Dendritic cell treated with granulocyte-macrophage colony-stimulating factor and Interleukin-4, amounts not matched to agents 40 ng/mL and 50 ng/mL, for 4 days (primary cell): ENCODE results near the gene SUGP1.
"Not testable (repeated sequence)": the region's sequence is repeated elsewhere in the genome, so short reads cannot be mapped to it uniquely, and the experiment has no call there.

Source experiments
- H3K27ac Mint-ChIP-seq: one replicate; pipeline ENCODE4 v1.8.0; 2022; ENCODE audit warnings: mild to moderate bottlenecking, mixed read lengths
- H3K27me3 Mint-ChIP-seq: one replicate; pipeline ENCODE4 v1.8.0; 2022; ENCODE audit warnings: mild to moderate bottlenecking, mixed read lengths
- H3K36me3 Mint-ChIP-seq: one replicate; pipeline ENCODE4 v1.8.0; 2022; ENCODE audit warnings: low read depth, mixed read lengths
- H3K4me1 Mint-ChIP-seq: one replicate; pipeline ENCODE4 v1.8.0; 2022; ENCODE audit warnings: low read depth, mixed read lengths
- H3K4me3 Mint-ChIP-seq: one replicate; pipeline ENCODE4 v1.8.0; 2022; ENCODE audit warnings: mild to moderate bottlenecking, moderate library complexity, mixed read lengths
- H3K9me3 Mint-ChIP-seq: one replicate; pipeline ENCODE4 v1.8.0; 2022; ENCODE audit warnings: mixed read lengths
- intact Hi-C: fragments of 100-400 bp; cut with micrococcal nuclease; formaldehyde crosslinking; loops from one replicate; pipeline ENCODE4 v1.15.0; 2022

Gene SUGP1

DNA sequence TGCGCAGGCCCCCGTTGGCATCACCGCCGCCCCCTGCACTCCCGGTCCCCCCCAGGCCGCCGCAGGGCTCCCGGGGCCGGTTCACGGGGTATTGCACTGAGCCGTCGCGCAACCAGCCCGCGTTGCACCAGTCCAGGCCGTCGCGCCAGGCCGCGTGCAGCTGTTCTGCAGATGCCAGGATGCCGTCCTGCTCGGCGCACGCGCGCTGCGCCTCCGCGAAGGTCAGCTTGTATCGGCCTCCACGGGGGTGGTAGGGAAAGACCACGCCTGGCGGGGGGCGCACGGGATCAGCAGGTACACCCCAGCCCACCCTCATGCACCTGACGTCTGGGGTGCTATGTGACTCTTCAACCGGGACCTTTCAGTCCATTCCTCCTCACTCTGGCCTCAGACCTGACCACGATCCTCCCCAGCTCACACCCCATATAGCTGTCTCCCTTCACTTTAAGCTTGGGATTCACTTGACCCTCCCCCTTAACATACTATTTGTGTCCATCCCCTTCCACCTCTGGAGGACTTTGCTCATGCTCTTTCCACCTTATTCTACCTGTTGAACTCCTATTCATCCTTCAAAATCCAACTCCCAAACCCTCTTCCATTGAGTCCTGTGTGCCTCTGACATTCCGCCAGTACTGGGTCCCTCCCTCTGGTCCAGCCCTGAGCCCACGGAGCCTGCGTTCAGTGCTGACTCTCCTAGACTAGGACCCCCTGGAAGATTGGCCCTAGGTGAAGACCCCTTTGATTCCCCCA, 61.5 kb downstream of the SUGP1 start:
- Mint-ChIP-seq H3K27me3 (peaks cover 63% of the 10 kb centered on the region), H3K36me3 (no peaks in the 10 kb centered on the region), H3K27ac (no peak overlapping the region), H3K9me3 (peaks cover 9% of the 10 kb centered on the region), H3K4me1 (peaks cover 19% of the 10 kb centered on the region), H3K4me3 (no peak overlapping the region)
- intact Hi-C loops = no loop called here

DNA sequence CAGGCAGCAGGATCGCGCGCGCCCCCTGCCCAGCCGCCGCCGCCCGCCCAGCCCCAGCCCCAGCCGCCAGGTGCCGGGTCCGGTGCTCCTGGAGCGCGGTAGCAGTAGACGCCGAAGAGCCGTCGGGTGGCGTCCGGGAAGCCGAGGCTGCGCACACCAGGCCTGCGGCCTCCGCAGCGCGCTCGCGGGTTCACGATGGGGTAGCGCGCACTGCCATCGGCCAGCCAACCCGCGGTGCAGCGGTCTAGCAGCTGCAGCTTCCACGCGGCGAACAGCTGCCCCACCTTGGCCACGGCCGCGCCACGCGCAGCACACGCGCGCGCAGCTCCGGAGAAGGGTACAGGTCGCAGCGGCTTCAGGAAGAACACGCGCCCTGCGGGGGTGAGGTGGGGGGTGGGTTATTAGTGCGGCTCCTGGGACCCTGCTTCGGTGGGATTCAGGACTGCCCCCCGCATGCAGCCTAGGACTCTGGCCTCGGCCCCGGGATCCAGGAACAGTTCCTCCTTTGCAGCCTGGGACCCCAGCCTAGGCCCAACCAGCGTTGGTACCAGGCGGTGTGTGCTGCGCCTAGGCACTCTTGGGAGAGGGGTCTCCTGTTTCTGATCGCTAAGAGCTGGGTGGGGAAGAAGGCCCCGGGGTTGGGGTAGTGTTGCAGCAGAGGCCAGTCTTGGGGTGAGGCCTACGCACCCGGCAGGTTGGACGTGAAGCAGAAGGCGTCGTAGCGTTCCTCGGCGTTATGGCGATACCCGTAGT, 62.3 kb downstream of the SUGP1 start:
- peaks cover 19% of the 10 kb centered on the region for H3K4me1 Mint-ChIP-seq
- intact Hi-C loops = no loop called here
- no peak overlapping the region for H3K4me3 Mint-ChIP-seq
- H3K27ac Mint-ChIP-seq = no peak overlapping the region
- H3K9me3 Mint-ChIP-seq = peaks cover 9% of the 10 kb centered on the region
- peaks cover 57% of the 10 kb centered on the region for H3K27me3 Mint-ChIP-seq
- no peaks in the 10 kb centered on the region for H3K36me3 Mint-ChIP-seq

DNA sequence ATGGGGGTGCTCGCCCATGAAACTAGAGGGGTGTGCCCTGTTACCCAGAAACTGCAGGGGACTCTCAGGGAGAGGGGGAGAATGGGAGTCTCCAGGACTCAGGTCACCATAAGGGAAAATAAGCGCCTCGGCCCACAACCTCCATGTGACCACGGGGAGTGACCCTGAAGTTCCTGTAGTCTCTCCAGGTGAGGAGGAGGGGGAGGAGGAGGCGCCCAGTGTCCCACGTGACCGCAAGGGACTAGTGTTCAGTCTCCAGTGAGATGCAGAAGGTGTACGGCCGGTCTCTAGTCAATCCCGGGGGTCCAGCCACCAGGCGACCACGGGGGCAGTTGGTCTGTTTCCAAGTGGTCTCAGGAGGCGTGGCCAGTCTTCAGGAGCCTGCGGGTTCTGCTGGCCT, 63.2 kb downstream of the SUGP1 start:
- H3K4me3 Mint-ChIP-seq = no peak overlapping the region
- H3K4me1 Mint-ChIP-seq = peaks cover 14% of the 10 kb centered on the region
- H3K9me3 Mint-ChIP-seq = peaks cover 9% of the 10 kb centered on the region
- intact Hi-C loops = no loop called here
- H3K27me3 Mint-ChIP-seq = peaks cover 49% of the 10 kb centered on the region
- H3K36me3 Mint-ChIP-seq = no peaks in the 10 kb centered on the region
- H3K27ac Mint-ChIP-seq = no peak overlapping the region

GRCh38 chr19:19256072-19256969, 64.0 kb downstream of the SUGP1 start:
- H3K4me3 Mint-ChIP-seq = no peak overlapping the region
- intact Hi-C loops = no loop called here
- no peak overlapping the region for H3K27ac Mint-ChIP-seq
- H3K9me3 Mint-ChIP-seq = peaks cover 9% of the 10 kb centered on the region
- H3K27me3 Mint-ChIP-seq = peaks cover 48% of the 10 kb centered on the region
- H3K36me3 Mint-ChIP-seq = no peaks in the 10 kb centered on the region
- peaks cover 9% of the 10 kb centered on the region for H3K4me1 Mint-ChIP-seq

GRCh38 chr19:19253409-19253808, 66.9 kb downstream of the SUGP1 start:
- H3K4me1 Mint-ChIP-seq, H3K9me3 Mint-ChIP-seq, intact Hi-C loops, H3K4me3 Mint-ChIP-seq, H3K36me3 Mint-ChIP-seq, H3K27ac Mint-ChIP-seq: not testable (repeated sequence)
- peaks cover 45% of the 10 kb centered on the region for H3K27me3 Mint-ChIP-seq

DNA sequence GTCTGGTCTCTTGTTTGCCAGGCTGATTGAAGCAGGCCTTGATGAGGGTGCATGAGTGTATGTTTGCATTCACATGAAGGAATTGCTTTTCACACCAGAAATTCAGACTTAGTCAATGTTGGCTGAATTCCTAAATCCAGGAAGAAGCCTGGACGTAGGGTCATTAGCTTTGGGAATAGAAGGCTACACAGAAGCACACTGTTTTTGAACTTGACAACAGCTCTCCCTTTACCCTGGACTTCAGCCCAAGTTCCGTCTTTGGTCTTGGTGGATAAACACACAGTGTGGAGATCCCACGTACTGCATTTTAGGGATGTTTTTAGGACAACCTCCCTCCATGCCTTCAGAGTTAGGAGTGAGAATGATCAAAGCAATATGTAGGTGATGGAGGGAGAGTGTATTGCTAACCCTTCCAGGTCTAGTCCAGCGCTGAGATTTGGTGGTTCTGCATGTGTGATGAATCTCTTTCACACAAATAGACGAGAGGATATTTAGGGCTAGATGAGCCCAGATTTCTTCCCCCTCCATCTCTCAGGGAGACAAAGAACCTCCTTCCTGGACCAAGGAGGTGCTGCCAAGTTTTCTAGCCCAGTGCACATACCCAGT, 70.0 kb downstream of the SUGP1 start:
- Mint-ChIP-seq H3K27me3 (peaks cover 22% of the 10 kb centered on the region), H3K9me3 (no peaks in the 10 kb centered on the region), H3K4me1 (no peaks in the 10 kb centered on the region), H3K4me3 (no peak overlapping the region), H3K27ac (no peak overlapping the region), H3K36me3 (no peaks in the 10 kb centered on the region)
- intact Hi-C loops = no loop called here

DNA sequence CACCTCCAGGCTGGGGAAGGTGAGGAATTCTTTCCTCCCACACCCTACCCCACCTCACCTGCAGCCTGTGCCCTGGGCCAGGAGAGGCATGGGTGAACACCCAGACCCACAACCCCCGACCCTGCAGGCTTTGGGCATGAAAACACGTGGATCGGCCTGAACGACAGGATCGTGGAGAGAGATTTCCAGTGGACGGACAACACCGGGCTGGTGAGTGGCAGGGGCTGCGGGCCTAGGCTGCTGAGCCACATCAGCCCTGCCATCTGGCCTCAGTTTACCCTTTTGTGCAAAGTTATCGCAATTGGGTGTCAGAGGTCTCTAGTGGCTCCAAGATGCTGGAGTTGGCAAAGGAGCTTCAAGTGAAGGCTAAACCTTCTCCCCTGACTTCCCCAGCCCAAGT, 79.8 kb downstream of the SUGP1 start:
- intact Hi-C loops = no loop called here
- Mint-ChIP-seq H3K4me1 (no peaks in the 10 kb centered on the region), H3K27ac (no peak overlapping the region), H3K9me3 (peaks cover 9% of the 10 kb centered on the region), H3K36me3 (no peaks in the 10 kb centered on the region), H3K4me3 (no peak overlapping the region), H3K27me3 (peaks cover 11% of the 10 kb centered on the region)

GRCh38 chr19:19239675-19240074, 80.6 kb downstream of the SUGP1 start:
- intact Hi-C loops = no loop called here
- Mint-ChIP-seq H3K27me3 (peaks cover 11% of the 10 kb centered on the region), H3K4me3 (no peak overlapping the region), H3K4me1 (no peaks in the 10 kb centered on the region), H3K36me3 (no peaks in the 10 kb centered on the region), H3K27ac (no peak overlapping the region), H3K9me3 (peaks cover 12% of the 10 kb centered on the region)

DNA sequence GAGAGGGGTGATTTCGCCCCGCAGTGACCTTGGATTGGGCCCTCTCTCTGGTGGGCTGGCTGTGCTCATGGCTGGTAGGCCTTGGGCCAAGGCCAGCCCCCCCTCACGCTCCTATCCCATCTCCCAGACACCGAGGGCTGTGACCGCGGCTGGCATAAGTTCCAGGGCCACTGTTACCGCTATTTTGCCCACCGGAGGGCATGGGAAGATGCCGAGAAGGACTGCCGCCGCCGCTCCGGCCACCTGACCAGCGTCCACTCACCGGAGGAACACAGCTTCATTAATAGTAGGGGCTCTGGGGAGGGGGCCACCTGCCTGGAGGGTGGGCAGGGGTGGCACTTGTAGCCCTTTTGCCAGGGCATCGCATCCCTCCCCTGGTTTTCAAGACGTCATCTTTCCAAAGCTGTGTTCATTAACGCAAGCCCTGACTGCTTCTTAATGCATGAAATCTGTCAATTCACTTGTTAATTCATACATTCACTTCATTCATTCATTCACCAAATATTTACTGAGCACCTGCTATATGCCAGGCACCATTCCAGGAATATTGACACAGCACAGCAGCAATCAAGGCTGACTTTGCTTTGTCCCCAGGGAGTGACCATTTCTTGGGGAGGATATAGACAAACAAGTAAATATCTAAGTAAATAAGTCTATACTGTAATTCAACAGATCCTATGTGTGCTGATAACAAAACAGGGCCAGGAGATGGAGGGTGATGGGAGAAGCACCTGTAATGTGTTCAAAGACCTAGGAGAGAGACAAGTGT, 82.0 kb downstream of the SUGP1 start:
- intact Hi-C loops = no loop called here
- Mint-ChIP-seq H3K36me3 (no peaks in the 10 kb centered on the region), H3K9me3 (peaks cover 26% of the 10 kb centered on the region), H3K27ac (no peak overlapping the region), H3K27me3 (peaks cover 13% of the 10 kb centered on the region), H3K4me1 (no peaks in the 10 kb centered on the region), H3K4me3 (no peak overlapping the region)

- intact Hi-C loops = no loop called here
- peaks cover 18% of the 10 kb centered on the region for H3K27me3 Mint-ChIP-seq
- no peaks in the 10 kb centered on the region for H3K4me1 Mint-ChIP-seq
- H3K36me3 Mint-ChIP-seq = no peaks in the 10 kb centered on the region
- no peak overlapping the region for H3K4me3 Mint-ChIP-seq
- H3K27ac Mint-ChIP-seq = no peak overlapping the region
- H3K9me3 Mint-ChIP-seq = peaks cover 29% of the 10 kb centered on the region
Measured at GRCh38 chr19:19236173-19236572, 84.1 kb downstream of the SUGP1 start.

DNA sequence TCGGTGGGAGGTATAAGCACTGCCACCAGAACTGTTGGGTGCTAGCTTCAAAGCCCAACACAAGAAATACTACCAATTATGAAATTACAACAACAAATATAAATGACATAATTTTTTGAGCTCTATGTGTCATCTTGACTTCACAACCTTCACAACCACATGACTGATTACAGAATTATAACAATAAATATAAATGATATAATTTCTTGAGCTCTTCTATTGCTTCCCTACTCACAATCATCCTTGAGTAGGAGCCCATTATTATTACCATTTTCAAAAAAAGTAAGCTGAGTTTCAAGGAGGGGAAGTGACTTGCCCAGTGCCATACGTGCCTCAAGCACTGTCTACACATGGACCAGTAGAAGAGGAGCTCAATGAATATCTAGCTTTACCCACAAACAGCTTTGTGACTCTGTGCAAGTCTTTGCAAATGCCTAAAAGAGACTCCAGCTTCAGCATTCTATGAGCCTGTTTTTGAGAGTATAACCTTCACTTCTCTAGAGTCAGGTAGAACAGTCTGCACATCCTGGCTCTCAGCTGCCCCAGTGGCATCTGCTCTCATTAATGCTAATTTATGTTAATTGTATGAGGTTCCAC, 86.0 kb downstream of the SUGP1 start:
- Mint-ChIP-seq H3K4me3 (no peak overlapping the region), H3K27me3 (peaks cover 17% of the 10 kb centered on the region), H3K27ac (no peak overlapping the region), H3K9me3 (peaks cover 29% of the 10 kb centered on the region), H3K36me3 (no peaks in the 10 kb centered on the region), H3K4me1 (no peaks in the 10 kb centered on the region)
- intact Hi-C loops = no loop called here

- Mint-ChIP-seq H3K4me1 (no peaks in the 10 kb centered on the region), H3K36me3 (no peaks in the 10 kb centered on the region), H3K4me3 (no peak overlapping the region), H3K27ac (no peak overlapping the region), H3K9me3 (peaks cover 29% of the 10 kb centered on the region), H3K27me3 (peaks cover 21% of the 10 kb centered on the region)
- intact Hi-C loops = no loop called here
Measured at GRCh38 chr19:19232261-19232721, 88.0 kb downstream of the SUGP1 start.

GRCh38 chr19:19230999-19231398, 89.3 kb downstream of the SUGP1 start:
- H3K4me3 Mint-ChIP-seq = no peak overlapping the region
- intact Hi-C loops = no loop called here
- no peaks in the 10 kb centered on the region for H3K36me3 Mint-ChIP-seq
- peaks cover 28% of the 10 kb centered on the region for H3K27me3 Mint-ChIP-seq
- H3K9me3 Mint-ChIP-seq = peaks cover 24% of the 10 kb centered on the region
- H3K27ac Mint-ChIP-seq = no peak overlapping the region
- no peaks in the 10 kb centered on the region for H3K4me1 Mint-ChIP-seq
